IMR-90 (cell line): ENCODE measurements around the gene PIK3CG.

ENCODE experiments used
- CEBPB ChIP-seq: IDR thresholded peaks from 2 replicates; pipeline ENCODE4 v1.6.1; 2012; ENCODE audit warnings: low read depth, low read length, improper control_type of control experiment
- POLR2A ChIP-seq: IDR thresholded peaks from 2 replicates; pipeline ENCODE4 v1.6.1; 2012; ENCODE audit warnings: mild to moderate bottlenecking, low read depth, low read length
- RAD21 ChIP-seq: IDR thresholded peaks from 2 replicates; pipeline ENCODE4 v1.6.1; 2012; ENCODE audit warnings: low read length, improper control_type of control experiment
- TF ChIP-seq, protein P1 (sequence below): conservative IDR thresholded peaks from 2 replicates; pipeline ENCODE4 v1.5.1; 2012; ENCODE audit warnings: mild to moderate bottlenecking, low read depth, low read length, improper control_type of control experiment
- TF ChIP-seq, protein P2 (sequence below): fragments of 150-350 bp; IDR thresholded peaks from 2 replicates; pipeline ENCODE4 v1.6.1; 2017; ENCODE audit warnings: mild to moderate bottlenecking, antibody characterized with exemption, low read length, low read depth

DNA sequence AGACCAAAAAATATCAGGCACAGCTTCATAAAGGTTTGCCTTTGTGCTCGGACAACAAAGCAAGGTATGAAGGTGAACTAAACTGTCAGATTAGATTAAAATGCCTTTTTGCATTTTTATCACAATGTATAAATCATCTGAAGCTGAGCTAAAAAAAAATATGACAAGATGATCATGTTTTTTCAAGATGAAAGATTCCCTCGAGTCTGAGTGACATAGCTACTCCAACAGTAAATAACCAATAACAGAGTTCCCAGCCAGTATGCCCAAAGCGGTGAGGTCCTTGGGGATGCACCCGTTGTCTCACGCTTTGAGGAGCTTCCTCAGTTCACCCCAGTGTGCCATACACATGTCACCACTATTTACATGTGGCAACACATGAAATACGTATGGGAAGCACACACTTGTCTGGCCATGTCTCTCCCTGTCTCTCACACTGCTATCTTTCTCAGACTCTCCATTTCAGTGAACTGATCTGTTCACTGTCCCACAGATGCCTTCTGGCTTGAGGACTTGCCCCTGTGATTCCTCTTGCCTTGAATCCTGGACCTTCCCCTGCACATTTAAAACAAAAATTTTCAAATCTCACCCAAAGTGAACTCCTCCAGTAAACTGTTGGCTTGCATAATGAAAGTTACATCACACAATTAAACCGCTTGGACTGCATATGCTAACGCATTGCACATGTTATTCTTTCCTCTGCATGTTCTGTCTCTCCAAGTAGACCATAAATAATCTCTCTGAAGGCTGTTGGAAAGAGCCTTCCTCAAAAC, 2.6 kb upstream of the PIK3CG start:
- no peak for TF ChIP-seq RAD21
- TF ChIP-seq, protein P1, sequence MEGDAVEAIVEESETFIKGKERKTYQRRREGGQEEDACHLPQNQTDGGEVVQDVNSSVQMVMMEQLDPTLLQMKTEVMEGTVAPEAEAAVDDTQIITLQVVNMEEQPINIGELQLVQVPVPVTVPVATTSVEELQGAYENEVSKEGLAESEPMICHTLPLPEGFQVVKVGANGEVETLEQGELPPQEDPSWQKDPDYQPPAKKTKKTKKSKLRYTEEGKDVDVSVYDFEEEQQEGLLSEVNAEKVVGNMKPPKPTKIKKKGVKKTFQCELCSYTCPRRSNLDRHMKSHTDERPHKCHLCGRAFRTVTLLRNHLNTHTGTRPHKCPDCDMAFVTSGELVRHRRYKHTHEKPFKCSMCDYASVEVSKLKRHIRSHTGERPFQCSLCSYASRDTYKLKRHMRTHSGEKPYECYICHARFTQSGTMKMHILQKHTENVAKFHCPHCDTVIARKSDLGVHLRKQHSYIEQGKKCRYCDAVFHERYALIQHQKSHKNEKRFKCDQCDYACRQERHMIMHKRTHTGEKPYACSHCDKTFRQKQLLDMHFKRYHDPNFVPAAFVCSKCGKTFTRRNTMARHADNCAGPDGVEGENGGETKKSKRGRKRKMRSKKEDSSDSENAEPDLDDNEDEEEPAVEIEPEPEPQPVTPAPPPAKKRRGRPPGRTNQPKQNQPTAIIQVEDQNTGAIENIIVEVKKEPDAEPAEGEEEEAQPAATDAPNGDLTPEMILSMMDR = no peak
- no peak for TF ChIP-seq POLR2A
- no peak for TF ChIP-seq CEBPB
- TF ChIP-seq, protein P2, sequence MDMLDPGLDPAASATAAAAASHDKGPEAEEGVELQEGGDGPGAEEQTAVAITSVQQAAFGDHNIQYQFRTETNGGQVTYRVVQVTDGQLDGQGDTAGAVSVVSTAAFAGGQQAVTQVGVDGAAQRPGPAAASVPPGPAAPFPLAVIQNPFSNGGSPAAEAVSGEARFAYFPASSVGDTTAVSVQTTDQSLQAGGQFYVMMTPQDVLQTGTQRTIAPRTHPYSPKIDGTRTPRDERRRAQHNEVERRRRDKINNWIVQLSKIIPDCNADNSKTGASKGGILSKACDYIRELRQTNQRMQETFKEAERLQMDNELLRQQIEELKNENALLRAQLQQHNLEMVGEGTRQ = no peak
